22Rv1 (cell line): Measurements from ENCODE around the gene MEF2D.
A peak's percentile ranks its signal among the peaks of the same experiment; 100 is the strongest.

Experiments
- H3K27ac ChIP-seq: fragments of 450-650 bp; 2 replicates; pipeline ENCODE4 v1.5.1; 2017
- ZFX ChIP-seq: fragments of 450-650 bp; IDR thresholded peaks from 2 replicates; pipeline ENCODE4 v1.6.1; 2017; ENCODE audit warnings: antibody characterized with exemption, borderline replicate concordance
- TF ChIP-seq, protein P1 (sequence below): fragments of 450-650 bp; IDR thresholded peaks from 2 replicates; pipeline ENCODE4 v1.5.1; 2017; ENCODE audit warnings: mild to moderate bottlenecking

The MEF2D gene

DNA sequence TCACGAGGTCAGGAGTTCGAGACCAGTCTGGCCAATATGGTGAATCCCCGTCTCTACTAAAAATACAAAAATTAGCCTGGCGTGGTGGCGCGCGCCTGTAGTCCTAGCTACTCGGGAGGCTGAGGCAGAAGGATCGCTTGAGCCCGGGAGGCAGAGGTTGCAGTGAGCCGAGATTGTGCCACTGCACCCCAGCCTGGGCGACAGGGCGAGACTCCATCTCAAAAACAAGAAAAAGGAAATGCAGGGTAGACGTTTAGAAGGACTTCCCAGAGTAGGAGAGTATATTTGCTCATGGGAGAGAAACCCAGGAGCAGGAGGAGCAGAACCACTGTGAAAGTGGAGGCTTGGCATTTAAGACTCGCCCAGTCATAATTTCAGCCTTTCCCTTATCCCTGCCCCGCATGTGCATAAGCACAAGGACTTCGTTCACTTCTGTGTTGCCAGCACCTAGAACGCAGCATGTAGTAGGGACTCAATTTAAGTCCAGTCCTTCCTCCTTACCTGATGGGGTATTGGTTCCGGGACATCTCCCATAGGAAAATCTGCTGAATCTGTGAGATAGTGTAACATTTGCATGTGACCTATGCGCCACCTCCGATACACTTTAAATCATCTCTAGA is 5.2 kb upstream of the MEF2D start:
- peak overlapping the region; percentile 93 for H3K27ac ChIP-seq

GRCh38 chr1:156504821-156505678 is 4.5 kb upstream of the MEF2D start:
- no peak for TF ChIP-seq ZFX
- TF ChIP-seq, protein P1, sequence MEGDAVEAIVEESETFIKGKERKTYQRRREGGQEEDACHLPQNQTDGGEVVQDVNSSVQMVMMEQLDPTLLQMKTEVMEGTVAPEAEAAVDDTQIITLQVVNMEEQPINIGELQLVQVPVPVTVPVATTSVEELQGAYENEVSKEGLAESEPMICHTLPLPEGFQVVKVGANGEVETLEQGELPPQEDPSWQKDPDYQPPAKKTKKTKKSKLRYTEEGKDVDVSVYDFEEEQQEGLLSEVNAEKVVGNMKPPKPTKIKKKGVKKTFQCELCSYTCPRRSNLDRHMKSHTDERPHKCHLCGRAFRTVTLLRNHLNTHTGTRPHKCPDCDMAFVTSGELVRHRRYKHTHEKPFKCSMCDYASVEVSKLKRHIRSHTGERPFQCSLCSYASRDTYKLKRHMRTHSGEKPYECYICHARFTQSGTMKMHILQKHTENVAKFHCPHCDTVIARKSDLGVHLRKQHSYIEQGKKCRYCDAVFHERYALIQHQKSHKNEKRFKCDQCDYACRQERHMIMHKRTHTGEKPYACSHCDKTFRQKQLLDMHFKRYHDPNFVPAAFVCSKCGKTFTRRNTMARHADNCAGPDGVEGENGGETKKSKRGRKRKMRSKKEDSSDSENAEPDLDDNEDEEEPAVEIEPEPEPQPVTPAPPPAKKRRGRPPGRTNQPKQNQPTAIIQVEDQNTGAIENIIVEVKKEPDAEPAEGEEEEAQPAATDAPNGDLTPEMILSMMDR = no peak
- H3K27ac ChIP-seq = peak overlapping the region; percentile 93

More for the DNA sequence above, 5.2 kb upstream of the MEF2D start:
- no peak for TF ChIP-seq ZFX
- TF ChIP-seq, protein P1 = no peak

DNA sequence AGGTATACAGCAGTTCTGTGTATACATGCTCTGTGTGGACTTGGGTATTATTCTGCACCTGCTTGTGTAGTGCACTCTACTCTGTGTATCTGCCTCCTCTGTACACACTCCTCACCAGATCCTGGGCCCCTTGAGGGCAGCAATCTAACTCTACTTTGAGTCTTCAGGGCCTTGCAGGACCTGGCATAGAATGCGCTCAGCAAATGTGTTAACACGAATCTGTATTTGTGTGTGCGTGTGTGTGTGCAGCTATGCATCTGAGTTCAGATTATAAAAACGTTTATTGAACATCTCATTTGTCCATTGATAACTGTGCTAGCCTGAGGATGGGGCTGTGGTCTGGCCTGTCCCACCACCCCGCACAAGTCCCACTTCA is 3.9 kb upstream of the MEF2D start:
- H3K27ac ChIP-seq = peak overlapping the region; percentile 93
- TF ChIP-seq ZFX = no peak
- TF ChIP-seq, protein P1 = no peak

DNA sequence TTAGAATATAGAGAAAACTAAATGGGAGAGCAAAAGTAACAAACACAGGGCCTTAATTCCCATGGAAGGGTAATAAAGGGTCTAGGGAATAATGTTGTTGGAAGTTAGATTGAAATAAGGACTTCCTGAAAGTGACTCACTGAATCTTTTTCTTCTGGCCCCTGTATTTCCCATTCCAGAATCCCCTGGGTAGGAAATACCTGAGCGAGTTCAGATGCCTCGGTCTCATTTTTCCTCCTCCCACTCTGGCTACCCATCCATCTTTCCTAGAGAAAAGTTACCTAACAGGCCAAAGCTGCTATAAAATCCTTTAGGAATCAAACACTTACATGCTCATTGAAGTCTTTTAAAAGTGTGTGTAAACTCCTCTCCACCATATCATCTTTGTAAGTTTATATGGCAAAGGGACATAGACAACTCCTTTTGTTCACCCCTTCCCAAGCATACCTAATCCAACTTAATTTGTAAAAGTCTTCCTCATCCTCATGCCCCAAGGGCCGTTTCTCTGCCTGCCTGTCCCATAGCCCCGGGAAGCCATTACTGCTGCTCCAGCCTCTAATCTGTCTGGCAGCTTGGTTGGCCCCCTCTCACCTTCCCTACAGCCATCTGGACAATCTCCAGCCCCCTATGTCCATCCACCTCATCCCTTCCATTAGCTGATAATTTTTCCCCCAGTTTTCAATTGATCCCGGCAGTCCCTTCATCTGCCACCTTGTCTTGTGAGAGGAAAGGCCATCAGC is 3.3 kb upstream of the MEF2D start:
- peak overlapping the region; percentile 93 for H3K27ac ChIP-seq
- TF ChIP-seq, protein P1 = no peak
- no peak for TF ChIP-seq ZFX

GRCh38 chr1:156502894-156503697 is 2.5 kb upstream of the MEF2D start:
- H3K27ac ChIP-seq = peak overlapping the region; percentile 93
- TF ChIP-seq, protein P1 = no peak
- TF ChIP-seq ZFX = no peak

- TF ChIP-seq, protein P1 = no peak
- TF ChIP-seq ZFX = no peak
- H3K27ac ChIP-seq = peak overlapping the region; percentile 93
These were observed 1.9 kb upstream of the MEF2D start for GRCh38 chr1:156502391-156502893.
